Measurements from ENCODE around the gene RSF1. TPM values are rescaled to one million over a fixed set of nuclear protein-coding genes. Genes with fewer than 3 reads are reported as not detected.

RSF1 gene
- total RNA-seq, 4 donors from 2014 or later = 38.4 to 129 (median 70.5) TPM

- Histone ChIP-seq H3K4me3 (no peak overlapping the region), H3K27ac (no peak overlapping the region), H3K4me1 (peaks cover 0 to 15% (median 0%) of the 10 kb centered on the region in 4 donors), H3K27me3 (no peaks in the 10 kb centered on the region), H3K36me3 (peaks cover 0 to 3% (median 0%) of the 10 kb centered on the region in 3 donors), H3K9me3 (no peaks in the 10 kb centered on the region)
- DNase-seq = no peak
- TF ChIP-seq CTCF (IDR thresholded peaks at IDR 0.05) = no peak
Measured at GRCh38 chr11:77814848-77815247, 5.7 kb downstream of the RSF1 start.

GRCh38 chr11:77813256-77813655 is 7.3 kb downstream of the RSF1 start:
- H3K9me3 ChIP-seq = no peaks in the 10 kb centered on the region
- H3K36me3 ChIP-seq = peaks cover 0 to 3% (median 0%) of the 10 kb centered on the region in 3 donors
- no peak for DNase-seq
- TF ChIP-seq CTCF (IDR thresholded peaks at IDR 0.05) (no peak), POLR2A (IDR thresholded peaks at IDR 0.05) (no peak)
- H3K4me1 ChIP-seq = peaks cover 0 to 5% (median 0%) of the 10 kb centered on the region in 4 donors
- H3K27me3 ChIP-seq = no peaks in the 10 kb centered on the region
- no peak overlapping the region for H3K4me3 ChIP-seq
- H3K27ac ChIP-seq = no peak overlapping the region

- peaks cover 0 to 3% (median 0%) of the 10 kb centered on the region in 4 donors for H3K4me1 ChIP-seq
- no peak for TF ChIP-seq CTCF (IDR thresholded peaks at IDR 0.05)
- TF ChIP-seq POLR2A (IDR thresholded peaks at IDR 0.05) = no peak
Measured at GRCh38 chr11:77806993-77807392, 13.5 kb downstream of the RSF1 start.

GRCh38 chr11:77806415-77806814 is 14.1 kb downstream of the RSF1 start:
- TF ChIP-seq CTCF (IDR thresholded peaks at IDR 0.05) (no peak), POLR2A (IDR thresholded peaks at IDR 0.05) (no peak)
- Histone ChIP-seq H3K9me3 (no peaks in the 10 kb centered on the region), H3K27me3 (no peaks in the 10 kb centered on the region), H3K4me1 (peaks cover 0 to 7% (median 0%) of the 10 kb centered on the region in 4 donors), H3K4me3 (no peak overlapping the region), H3K36me3 (no peaks in the 10 kb centered on the region), H3K27ac (no peak overlapping the region)
- no peak for DNase-seq

More at GRCh38 chr11:77806993-77807392, 13.5 kb downstream of the RSF1 start:
- H3K9me3 ChIP-seq = no peaks in the 10 kb centered on the region
- no peak overlapping the region for H3K27ac ChIP-seq
- H3K36me3 ChIP-seq = peaks cover 0 to 3% (median 0%) of the 10 kb centered on the region in 3 donors
- no peaks in the 10 kb centered on the region for H3K27me3 ChIP-seq
- DNase-seq = no peak
- no peak overlapping the region for H3K4me3 ChIP-seq

- Histone ChIP-seq H3K4me1 (peaks cover 0 to 18% (median 0%) of the 10 kb centered on the region in 4 donors), H3K9me3 (no peaks in the 10 kb centered on the region), H3K4me3 (no peak overlapping the region)
Measured at GRCh38 chr11:77801477-77801876, 19.0 kb downstream of the RSF1 start.

More at GRCh38 chr11:77801477-77801876, 19.0 kb downstream of the RSF1 start:
- TF ChIP-seq POLR2A (IDR thresholded peaks at IDR 0.05) (no peak), CTCF (IDR thresholded peaks at IDR 0.05) (no peak)
- no peak overlapping the region for H3K27ac ChIP-seq
- no peak for DNase-seq
- no peaks in the 10 kb centered on the region for H3K27me3 ChIP-seq
- H3K36me3 ChIP-seq = no peaks in the 10 kb centered on the region

Measured in Peyer's patch (tissue), 4 donors.